Erythroblast (primary cell): Measurements from ENCODE around the gene NRL.

Source experiments
- DNase-seq, 2 experiments: peaks; one replicate each; lab custom pipeline; 2025; lab: John Stamatoyannopoulos, UW
- GATA1 ChIP-seq: IDR thresholded peaks from 2 replicates; pipeline ENCODE4 v1.6.1; 2011; ENCODE audit warnings: low read depth, mild to moderate bottlenecking, control low read depth, low read length, moderate library complexity
- POLR2A ChIP-seq: IDR thresholded peaks from 2 replicates; pipeline ENCODE4 v1.6.1; 2011; ENCODE audit warnings: mild to moderate bottlenecking, low read length

The NRL gene

DNA sequence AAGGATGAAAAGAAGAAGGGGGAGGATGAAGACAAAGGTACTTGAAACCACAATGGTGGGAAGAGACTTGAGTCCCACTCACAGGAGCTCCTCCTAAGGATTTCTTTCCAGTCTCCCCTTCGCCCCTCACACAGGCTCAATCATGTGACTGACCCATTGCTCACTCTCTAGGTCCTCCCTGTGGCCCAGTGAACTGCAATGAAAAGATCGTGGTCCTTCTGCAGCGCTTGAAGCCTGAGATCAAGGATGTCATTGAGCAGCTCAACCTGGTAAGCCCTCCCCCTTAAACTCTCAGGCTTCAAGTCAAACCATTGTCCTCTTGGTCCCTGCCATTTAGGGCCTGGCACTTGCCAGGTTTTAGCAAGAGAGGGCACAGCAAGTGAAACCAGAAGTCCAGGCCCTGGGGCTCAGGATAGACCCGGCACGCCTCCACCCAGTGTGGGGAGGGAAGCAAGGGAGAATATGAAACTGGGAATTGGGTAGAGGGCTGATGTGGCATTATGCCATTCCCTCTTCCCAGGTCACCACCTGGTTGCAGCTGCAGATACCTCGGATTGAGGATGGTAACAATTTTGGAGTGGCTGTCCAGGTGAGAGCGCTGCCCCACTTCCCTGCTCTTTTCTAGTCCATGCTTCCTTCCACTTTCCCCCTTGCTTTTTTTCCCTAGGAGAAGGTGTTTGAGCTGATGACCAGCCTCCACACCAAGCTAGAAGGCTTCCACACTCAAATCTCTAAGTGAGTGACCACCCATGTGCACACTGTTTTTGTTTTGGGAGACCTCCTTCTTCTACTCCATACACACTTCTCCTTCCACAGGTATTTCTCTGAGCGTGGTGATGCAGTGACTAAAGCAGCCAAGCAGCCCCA, 23.0 kb upstream of the NRL start:
- no peak for DNase-seq
- TF ChIP-seq GATA1 = no peak
- no peak for TF ChIP-seq POLR2A

DNA sequence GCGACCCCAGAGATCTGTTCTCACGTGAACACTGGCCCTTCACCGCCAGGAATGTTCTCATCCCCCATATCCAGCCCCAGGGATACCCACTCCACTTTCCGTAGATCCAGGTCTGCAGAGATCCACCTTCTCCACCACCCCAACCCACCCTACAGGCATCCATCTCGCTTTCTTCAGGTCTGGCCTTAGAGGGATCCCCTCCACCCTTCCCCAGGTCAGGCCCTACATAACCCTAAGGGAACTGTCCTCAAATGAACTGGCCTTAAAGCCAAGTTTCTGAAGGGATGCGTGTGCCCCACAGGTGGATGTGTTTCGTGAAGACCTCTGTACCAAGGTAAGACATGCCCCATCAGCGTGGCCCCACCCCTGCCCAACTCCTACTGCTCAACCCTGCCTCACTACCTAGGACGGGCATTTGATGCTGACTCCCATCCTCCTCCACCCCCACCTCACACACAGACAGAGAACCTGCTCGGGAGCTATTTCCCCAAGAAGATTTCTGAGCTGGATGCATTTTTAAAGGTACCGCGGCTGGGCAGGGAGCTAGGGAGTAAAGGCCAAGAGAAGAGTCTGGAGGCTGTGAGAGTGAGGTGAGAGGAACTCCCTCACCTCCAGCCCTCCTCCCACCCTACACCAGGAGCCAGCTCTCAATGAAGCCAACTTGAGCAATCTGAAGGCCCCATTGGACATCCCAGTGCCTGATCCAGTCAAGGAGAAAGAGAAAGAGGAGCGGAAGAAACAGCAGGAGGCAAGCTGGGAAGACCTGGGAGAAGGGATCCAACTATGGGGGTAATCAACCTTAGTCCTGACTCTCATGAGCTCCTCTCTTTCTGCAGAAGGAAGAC, 22.2 kb upstream of the NRL start:
- TF ChIP-seq GATA1 (no peak), POLR2A (no peak)
- no peak for DNase-seq

DNA sequence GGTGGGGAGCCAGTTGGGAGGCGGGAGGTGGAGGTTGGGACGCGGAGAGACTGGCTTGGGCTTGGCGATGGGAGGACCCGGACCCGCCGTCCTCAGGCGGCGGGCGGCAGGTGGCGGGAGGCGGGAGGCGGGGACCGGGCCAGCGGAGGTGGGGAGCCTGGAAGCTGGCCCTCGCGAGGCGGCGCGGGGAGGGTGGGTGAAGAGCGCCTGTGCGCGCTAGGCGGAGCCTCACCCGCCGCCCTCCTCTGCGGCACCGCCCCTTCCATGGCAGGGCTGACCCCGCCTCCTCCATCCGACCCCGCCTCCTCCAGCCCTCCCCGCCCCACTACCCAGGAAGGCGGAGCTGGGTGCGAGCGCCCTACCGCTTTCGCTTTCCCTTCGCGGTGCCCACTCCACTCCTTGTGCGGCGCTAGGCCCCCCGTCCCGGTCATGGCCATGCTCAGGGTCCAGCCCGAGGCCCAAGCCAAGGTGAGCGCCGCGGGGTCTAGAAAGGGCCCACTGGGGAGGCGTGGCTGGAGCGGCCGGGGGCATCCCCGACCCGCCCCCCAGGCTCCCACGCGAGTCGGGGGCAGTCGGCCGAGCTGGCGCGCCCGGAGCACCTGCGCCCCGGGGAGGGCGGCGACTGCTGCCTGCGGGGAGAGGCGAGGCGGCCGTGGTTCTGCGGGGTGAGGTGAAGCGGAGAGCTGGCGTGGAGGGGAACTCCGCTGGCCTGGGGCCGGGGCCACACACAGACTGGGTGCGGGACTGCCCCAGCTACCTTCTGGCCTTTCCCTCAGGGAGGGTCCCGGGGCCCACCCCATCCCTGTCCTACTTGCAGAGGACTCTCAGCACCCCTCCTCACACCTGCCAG, 21.3 kb upstream of the NRL start, which contains the start of gene PSME1:
TSS of gene PSME1 (plus strand) at position 361 of the 850 bp plus-strand sequence. CDS start at position 430, 69 bp downstream.
- peak; percentile 95 to 98 for DNase-seq
- TF ChIP-seq POLR2A (peak; percentile 68), GATA1 (no peak)

DNA sequence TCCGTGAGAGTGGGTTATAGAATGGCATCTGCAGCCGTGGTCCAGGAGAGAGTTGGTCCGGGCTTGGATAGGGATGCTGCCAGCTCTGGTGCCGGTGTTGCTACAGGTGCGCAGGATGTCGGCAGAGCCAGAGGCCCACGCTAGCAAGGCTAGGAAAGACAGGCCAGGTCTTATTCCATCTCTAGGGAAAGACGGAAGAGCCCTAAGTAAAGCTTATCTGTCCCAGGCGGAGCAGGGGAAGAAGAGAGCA, 20.8 kb upstream of the NRL start:
- TF ChIP-seq POLR2A = no peak
- DNase-seq = no peak

DNA sequence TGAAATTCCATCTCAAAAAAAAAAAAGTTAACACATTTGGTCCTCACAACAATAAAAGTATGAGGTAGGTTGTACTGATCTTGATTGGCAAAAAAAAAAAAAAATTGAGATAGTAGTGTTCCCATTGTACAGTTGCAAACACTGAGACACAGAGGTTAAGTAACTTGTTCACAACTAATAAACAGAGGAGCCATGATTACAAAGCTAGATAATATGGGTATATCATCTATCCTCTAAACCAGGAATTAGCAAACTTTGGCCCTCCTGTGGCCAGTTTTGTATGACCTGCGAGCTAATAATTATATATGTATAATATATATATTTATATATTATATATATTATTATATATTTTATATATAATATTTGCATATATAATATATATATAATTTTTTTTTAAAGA, 19.0 kb upstream of the NRL start:
- no peak for TF ChIP-seq POLR2A
- no peak for TF ChIP-seq GATA1

DNA sequence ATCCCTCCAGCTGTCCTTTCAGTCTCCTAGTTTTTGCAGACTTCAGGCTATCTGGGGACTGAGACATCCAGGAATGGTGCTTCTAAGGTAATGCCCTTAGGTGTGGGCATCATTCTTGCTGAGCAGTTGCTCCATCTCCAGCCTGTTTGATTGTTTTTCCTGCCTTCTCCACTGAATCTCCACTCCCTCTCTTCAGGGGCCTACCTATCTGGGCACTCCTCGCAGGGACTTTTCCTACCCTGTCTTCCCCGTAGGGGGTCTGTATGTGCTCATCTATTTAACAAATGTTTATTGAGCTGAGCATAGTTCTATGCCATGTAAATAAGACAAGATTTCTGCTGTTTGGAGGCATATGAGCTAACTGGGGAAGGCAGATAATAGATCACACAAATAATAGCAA, 18.2 kb upstream of the NRL start:
- no peak for DNase-seq
- TF ChIP-seq GATA1 (no peak), POLR2A (no peak)

More for the DNA sequence above, 19.0 kb upstream of the NRL start:
- no peak for DNase-seq

DNA sequence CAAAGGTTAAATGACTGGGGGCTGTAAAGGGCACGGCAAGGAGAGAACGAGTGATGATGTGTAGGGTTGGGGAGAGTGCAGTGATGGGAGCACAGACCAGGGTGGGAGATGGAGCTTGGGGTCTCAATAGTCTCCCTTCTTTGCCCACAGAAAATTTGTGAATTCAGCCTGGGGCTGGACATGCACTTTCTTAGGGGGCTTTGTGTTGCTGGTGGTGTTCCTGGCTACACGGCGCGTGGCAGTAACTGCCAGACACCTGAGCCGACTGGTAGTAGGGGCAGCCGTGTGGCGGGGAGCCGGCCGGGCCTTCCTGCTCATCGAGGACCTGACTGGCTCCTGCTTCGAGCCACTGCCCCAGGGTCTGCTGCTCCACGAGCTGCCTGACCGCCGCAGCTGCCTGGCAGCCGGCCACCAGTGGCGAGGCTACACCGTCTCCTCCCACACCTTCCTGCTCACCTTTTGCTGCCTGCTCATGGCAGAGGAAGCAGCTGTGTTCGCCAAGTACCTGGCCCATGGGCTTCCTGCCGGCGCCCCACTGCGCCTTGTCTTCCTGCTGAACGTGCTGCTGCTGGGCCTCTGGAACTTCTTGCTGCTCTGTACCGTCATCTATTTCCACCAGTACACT, 17.4 kb upstream of the NRL start:
- TF ChIP-seq GATA1 = no peak
- TF ChIP-seq POLR2A = no peak
- no peak for DNase-seq

DNA sequence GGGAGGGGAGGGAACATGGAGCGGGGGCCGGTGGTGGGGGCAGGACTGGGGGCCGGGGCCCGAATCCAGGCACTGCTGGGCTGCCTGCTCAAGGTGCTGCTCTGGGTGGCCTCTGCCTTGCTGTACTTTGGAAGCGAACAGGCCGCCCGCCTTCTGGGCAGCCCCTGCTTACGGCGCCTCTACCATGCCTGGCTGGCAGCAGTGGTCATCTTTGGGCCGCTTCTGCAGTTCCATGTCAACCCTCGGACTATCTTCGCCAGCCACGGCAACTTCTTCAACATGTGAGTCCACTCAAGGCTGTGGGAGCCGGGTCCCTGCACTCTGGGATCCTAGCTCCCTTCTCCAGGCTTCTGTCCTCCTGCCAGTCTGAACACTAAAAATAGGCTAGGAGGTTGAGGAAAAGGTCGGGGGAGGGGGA, 16.8 kb upstream of the NRL start:
- no peak for TF ChIP-seq POLR2A
- no peak for TF ChIP-seq GATA1
- no peak for DNase-seq

DNA sequence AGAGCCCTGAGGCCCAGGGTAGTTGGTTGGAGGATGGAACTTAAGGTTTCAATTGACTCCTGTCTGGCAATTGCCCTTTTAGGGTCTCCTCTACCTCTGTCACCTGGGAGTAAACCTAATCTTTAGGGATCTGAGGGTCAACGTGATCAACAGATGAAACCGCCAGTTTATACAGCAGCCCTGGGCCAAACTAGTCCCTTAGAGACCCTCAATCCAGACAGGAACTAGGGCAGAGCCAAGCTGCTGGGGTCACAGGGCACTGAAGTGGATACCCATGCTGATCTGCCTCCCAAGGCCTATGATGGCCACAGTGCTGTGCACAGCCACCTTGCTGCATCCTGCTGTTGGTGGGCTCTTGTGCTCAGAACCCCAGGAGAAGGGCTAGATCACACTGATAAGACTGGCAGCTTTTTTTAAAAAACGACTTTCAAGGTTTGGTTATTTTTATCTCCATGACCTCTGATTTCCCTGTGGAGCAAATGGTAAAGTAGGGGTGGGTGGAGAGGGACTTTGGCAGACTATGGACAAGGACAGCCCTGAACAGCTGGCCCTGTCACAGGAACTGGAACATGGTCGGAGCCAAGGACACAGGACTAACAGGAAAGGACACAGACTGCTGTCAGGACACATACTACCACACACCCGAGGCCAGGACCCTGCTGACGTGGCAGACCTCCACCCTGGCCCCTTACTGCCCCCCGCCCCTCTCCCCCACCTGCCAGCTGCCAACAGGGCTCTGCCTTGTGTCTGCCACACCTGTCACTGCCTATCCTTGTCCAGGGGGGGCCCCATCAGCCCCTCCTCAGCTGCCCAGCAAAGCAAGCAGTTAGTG, 16.2 kb upstream of the NRL start:
- no peak for DNase-seq
- TF ChIP-seq POLR2A (no peak), GATA1 (no peak)

DNA sequence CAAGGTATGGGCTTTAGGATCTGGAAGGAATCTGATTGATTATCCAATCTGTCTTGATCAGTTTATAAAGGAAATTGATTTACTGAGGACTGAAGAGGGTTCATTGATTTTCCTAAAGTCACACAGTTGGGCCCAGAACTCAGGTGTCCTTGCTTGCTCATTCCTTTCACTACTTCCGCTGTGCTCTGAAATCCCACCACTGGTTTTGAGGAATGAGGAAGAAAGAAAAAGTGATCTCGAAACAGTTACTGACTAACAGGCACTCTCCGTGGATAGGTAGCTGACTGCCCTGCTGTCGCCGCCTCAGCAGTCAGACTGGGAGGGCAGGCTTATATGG, 15.6 kb upstream of the NRL start, which contains the start of gene FITM1:
TSS of gene FITM1 (plus strand) at position 280 of the 337 bp plus-strand sequence. CDS start 905 bp downstream, outside the sequence.
- TF ChIP-seq POLR2A = no peak
- TF ChIP-seq GATA1 = no peak
- no peak for DNase-seq

DNA sequence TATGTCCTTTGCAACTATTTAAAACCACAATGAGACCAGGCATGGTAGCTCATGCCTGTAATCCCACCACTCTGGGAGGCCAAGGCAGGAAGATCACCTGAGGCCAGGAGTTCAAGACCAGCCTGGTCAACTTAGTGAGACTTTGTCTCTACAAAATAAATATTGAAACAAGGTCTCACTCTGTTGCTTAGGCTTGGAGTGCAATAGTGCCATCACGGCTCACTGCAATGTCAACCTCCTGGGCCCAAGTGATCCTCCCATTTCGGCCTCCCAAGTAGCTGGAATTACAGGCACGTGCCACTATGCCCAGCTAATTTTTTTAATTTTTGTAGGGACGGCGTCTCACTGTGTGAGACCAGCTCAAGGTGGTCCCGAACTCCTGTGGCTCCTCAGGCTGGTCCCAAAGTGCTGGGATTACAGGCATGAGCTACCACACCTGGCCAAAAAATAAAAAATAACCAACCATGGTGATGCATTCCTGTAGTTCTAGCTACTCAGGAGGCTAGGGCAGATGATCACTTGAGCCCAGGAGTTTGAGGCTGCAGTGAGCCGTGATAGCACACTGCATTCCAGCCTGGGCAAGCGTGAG, 14.8 kb upstream of the NRL start:
- DNase-seq = no peak
- no peak for TF ChIP-seq POLR2A
- TF ChIP-seq GATA1 = no peak

DNA sequence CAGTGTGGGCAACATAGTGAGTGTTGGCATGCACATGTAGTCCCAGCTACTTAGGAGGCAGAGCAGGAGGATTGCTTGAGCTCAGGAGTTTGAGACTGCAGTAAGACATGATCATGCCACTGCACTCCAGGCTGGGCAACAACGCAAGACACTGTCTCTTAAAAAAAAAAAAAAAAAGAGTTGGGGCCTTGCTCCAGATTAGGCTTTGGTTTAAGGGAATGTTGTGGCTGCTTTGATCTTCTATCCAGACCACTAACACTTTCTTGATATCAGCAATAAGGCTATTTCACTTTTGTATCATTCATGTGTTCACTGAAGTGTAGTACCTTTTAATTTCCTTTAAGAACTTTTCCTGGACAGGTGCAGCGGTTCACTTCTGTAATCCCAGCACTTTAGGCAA, 12.9 kb upstream of the NRL start:
- no peak for DNase-seq

DNA sequence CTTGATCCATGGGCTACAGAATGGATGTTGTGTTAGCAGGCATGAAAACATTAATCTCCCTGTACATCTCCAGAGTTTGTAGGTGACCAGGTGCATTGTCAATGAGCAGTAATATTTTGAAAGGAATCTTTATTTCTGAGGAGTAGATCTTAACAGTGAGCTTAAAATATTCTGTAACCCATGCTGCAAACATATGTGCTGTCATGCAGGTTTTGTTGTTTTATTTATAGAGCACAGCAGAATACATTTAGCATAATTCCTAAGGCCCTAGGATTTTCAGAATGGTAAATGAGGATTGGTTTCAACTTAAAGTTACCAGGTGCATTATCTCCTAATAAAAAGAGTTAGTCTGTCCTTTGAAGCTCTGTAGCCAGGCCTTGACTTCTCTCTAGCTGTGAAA, 12.2 kb upstream of the NRL start:
- TF ChIP-seq GATA1 (no peak), POLR2A (no peak)
- no peak for DNase-seq

More for the DNA sequence above, 12.9 kb upstream of the NRL start:
- TF ChIP-seq GATA1 (no peak), POLR2A (no peak)
